ENCODE data around the gene KLHL7.

DNA sequence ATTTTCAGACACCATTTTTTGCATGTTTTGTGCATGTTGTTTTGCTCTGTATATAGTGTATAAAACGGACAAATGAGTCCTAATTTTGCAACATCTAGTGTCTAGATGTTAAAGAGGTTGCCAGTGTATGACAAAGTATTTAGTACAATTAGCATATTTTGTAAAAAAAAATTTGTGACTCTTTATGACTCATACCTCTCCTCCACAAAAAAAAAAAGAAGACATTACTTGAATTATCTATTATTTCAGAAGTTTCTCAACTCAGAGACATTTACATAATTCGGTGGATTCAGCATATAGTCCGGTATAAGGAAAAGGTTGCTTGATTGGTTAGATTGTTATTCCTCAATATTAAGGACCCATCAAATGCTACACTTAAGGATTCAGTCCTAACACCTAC, 102.3 kb downstream of the KLHL7 start:
- TF ChIP-seq ZFP30 (CRISPR knock-in tag; IDR thresholded peaks at IDR 0.05) (no peak), GLIS3 (CRISPR knock-in tag; IDR thresholded peaks at IDR 0.05) (no peak), TOX (CRISPR knock-in tag; IDR thresholded peaks at IDR 0.05; ENCODE audit: borderline replicate concordance) (no peak), ESRRG (CRISPR knock-in tag; IDR thresholded peaks at IDR 0.05) (no peak), PPARA (CRISPR knock-in tag; IDR thresholded peaks at IDR 0.05; ENCODE audit: borderline replicate concordance) (no peak), TCF4 (CRISPR knock-in tag; IDR thresholded peaks at IDR 0.05; ENCODE audit: borderline replicate concordance) (no peak), ZC3H10 (CRISPR knock-in tag; IDR thresholded peaks at IDR 0.05) (no peak), SNAI2 (CRISPR knock-in tag; IDR thresholded peaks at IDR 0.05) (no peak)
- TF ChIP-seq, protein P1, sequence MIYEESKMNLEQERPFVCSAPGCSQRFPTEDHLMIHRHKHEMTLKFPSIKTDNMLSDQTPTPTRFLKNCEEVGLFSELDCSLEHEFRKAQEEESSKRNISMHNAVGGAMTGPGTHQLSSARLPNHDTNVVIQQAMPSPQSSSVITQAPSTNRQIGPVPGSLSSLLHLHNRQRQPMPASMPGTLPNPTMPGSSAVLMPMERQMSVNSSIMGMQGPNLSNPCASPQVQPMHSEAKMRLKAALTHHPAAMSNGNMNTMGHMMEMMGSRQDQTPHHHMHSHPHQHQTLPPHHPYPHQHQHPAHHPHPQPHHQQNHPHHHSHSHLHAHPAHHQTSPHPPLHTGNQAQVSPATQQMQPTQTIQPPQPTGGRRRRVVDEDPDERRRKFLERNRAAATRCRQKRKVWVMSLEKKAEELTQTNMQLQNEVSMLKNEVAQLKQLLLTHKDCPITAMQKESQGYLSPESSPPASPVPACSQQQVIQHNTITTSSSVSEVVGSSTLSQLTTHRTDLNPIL (CRISPR knock-in tag; IDR thresholded peaks at IDR 0.05; ENCODE audit: low read depth), result no peak
- TF ChIP-seq, protein P2, sequence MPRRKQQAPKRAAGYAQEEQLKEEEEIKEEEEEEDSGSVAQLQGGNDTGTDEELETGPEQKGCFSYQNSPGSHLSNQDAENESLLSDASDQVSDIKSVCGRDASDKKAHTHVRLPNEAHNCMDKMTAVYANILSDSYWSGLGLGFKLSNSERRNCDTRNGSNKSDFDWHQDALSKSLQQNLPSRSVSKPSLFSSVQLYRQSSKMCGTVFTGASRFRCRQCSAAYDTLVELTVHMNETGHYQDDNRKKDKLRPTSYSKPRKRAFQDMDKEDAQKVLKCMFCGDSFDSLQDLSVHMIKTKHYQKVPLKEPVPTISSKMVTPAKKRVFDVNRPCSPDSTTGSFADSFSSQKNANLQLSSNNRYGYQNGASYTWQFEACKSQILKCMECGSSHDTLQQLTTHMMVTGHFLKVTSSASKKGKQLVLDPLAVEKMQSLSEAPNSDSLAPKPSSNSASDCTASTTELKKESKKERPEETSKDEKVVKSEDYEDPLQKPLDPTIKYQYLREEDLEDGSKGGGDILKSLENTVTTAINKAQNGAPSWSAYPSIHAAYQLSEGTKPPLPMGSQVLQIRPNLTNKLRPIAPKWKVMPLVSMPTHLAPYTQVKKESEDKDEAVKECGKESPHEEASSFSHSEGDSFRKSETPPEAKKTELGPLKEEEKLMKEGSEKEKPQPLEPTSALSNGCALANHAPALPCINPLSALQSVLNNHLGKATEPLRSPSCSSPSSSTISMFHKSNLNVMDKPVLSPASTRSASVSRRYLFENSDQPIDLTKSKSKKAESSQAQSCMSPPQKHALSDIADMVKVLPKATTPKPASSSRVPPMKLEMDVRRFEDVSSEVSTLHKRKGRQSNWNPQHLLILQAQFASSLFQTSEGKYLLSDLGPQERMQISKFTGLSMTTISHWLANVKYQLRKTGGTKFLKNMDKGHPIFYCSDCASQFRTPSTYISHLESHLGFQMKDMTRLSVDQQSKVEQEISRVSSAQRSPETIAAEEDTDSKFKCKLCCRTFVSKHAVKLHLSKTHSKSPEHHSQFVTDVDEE (CRISPR knock-in tag; IDR thresholded peaks at IDR 0.05), result no peak
- TF ChIP-seq, protein P3, sequence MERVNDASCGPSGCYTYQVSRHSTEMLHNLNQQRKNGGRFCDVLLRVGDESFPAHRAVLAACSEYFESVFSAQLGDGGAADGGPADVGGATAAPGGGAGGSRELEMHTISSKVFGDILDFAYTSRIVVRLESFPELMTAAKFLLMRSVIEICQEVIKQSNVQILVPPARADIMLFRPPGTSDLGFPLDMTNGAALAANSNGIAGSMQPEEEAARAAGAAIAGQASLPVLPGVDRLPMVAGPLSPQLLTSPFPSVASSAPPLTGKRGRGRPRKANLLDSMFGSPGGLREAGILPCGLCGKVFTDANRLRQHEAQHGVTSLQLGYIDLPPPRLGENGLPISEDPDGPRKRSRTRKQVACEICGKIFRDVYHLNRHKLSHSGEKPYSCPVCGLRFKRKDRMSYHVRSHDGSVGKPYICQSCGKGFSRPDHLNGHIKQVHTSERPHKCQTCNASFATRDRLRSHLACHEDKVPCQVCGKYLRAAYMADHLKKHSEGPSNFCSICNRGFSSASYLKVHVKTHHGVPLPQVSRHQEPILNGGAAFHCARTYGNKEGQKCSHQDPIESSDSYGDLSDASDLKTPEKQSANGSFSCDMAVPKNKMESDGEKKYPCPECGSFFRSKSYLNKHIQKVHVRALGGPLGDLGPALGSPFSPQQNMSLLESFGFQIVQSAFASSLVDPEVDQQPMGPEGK (CRISPR knock-in tag; IDR thresholded peaks at IDR 0.05; ENCODE audit: borderline replicate concordance), result no peak
- TF ChIP-seq, protein P4, sequence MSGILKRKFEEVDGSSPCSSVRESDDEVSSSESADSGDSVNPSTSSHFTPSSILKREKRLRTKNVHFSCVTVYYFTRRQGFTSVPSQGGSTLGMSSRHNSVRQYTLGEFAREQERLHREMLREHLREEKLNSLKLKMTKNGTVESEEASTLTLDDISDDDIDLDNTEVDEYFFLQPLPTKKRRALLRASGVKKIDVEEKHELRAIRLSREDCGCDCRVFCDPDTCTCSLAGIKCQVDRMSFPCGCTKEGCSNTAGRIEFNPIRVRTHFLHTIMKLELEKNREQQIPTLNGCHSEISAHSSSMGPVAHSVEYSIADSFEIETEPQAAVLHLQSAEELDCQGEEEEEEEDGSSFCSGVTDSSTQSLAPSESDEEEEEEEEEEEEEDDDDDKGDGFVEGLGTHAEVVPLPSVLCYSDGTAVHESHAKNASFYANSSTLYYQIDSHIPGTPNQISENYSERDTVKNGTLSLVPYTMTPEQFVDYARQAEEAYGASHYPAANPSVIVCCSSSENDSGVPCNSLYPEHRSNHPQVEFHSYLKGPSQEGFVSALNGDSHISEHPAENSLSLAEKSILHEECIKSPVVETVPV (CRISPR knock-in tag; IDR thresholded peaks at IDR 0.05), result no peak

Data from SK-N-SH treated with all-trans-retinoic acid at 6 μM for 48 hours (cell line).